LNCaP clone FGC (cell line): ENCODE data around the gene CNFN.

Source experiments
- DNase-seq: peaks from one replicate; pipeline ENCODE4 v3.0.0-alpha.2; 2011; ENCODE audit warnings: low read depth
- H3K4me3 ChIP-seq: 2 replicates; pipeline ENCODE4 v1.5.1; 2011; ENCODE audit warnings: mild to moderate bottlenecking, low read depth, low read length, control low read depth
- CTCF ChIP-seq: IDR thresholded peaks from 2 replicates; pipeline ENCODE4 v1.5.1; 2012; ENCODE audit warnings: mild to moderate bottlenecking; ENCODE audit not compliant: control insufficient read depth, insufficient read depth; ENCODE audit errors: extremely low read depth

Gene CNFN

GRCh38 chr19:42361545-42361910 lies 28.6 kb downstream of the CNFN start:
- H3K4me3 ChIP-seq: no peak overlapping the region
- no peak for DNase-seq
- no peak for TF ChIP-seq CTCF

GRCh38 chr19:42360787-42361544 lies 29.1 kb downstream of the CNFN start:
- DNase-seq: no peak
- no peak for TF ChIP-seq CTCF

GRCh38 chr19:42357290-42357689 lies 32.8 kb downstream of the CNFN start:
- TF ChIP-seq CTCF: no peak
- DNase-seq: no peak
- no peak overlapping the region for H3K4me3 ChIP-seq

More at GRCh38 chr19:42360787-42361544, 29.1 kb downstream of the CNFN start:
- no peak overlapping the region for H3K4me3 ChIP-seq

- H3K4me3 ChIP-seq: no peak overlapping the region
- no peak for TF ChIP-seq CTCF
- no peak for DNase-seq
Observed at GRCh38 chr19:42356686-42357085, 33.4 kb downstream of the CNFN start.

- no peak for DNase-seq
- no peak overlapping the region for H3K4me3 ChIP-seq
- no peak for TF ChIP-seq CTCF
Observed at GRCh38 chr19:42355896-42356295, 34.2 kb downstream of the CNFN start.

- no peak for TF ChIP-seq CTCF
Observed at GRCh38 chr19:42353341-42354015, 36.6 kb downstream of the CNFN start.

More at GRCh38 chr19:42353341-42354015, 36.6 kb downstream of the CNFN start:
- H3K4me3 ChIP-seq: no peak overlapping the region
- no peak for DNase-seq
